GM21528 (cell line): Measurements from ENCODE around the gene PRM2.
A peak's percentile ranks its signal among the peaks of the same experiment; 100 is the strongest.

Source experiments
- ATAC-seq: cut with Tn5 transposase; IDR thresholded peaks from one replicate; pipeline ENCODE4 v1.9.1; 2021; ENCODE audit warnings: mild to moderate bottlenecking, moderate library complexity; ENCODE audit not compliant: unreplicated experiment, low FRiP score

Gene PRM2

GRCh38 chr16:11264155-11264832 is 12.0 kb downstream of the PRM2 start:
- ATAC-seq: no peak

DNA sequence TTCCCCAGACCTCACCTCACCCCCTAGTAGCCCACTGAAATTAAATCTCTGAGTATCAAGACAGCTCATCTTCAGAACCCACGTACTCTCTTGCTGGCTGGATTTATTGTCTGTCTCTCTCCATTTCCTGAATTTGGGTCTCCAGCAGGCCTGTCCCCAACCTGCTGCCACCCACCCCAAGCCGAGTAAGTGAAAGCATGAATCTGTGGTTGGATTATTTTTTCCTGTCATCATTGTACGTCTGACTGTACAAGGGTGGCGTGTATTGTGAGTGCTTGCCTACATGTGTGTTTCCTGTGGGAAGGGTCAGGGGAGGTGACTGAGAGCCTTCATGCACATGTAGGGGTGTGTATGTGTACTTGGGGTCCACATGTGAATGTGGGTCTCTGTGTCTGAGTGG is 12.5 kb downstream of the PRM2 start:
- no peak for ATAC-seq

- no peak for ATAC-seq
These were observed 13.4 kb downstream of the PRM2 start for GRCh38 chr16:11262915-11263314.

DNA sequence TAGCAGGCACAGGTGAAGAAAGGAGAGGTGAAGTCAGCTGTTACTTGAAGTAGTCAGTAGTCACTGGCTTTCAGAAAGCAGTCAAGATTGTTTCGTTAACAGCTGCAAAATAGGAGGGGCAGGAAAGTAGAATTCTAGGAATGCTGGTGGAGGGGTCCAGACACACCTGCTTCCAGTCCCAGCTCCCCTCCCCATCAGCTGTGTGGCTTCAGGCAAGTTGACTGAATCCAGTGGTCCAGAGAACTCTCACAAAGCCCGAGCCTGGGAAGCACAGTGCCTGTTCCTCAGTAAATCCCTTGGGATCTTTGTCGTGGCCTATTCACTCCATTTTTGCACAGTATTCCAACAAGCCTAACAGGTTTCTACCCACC is 15.7 kb downstream of the PRM2 start:
- ATAC-seq: no peak

GRCh38 chr16:11259655-11260595 is 16.4 kb downstream of the PRM2 start:
- no peak for ATAC-seq

DNA sequence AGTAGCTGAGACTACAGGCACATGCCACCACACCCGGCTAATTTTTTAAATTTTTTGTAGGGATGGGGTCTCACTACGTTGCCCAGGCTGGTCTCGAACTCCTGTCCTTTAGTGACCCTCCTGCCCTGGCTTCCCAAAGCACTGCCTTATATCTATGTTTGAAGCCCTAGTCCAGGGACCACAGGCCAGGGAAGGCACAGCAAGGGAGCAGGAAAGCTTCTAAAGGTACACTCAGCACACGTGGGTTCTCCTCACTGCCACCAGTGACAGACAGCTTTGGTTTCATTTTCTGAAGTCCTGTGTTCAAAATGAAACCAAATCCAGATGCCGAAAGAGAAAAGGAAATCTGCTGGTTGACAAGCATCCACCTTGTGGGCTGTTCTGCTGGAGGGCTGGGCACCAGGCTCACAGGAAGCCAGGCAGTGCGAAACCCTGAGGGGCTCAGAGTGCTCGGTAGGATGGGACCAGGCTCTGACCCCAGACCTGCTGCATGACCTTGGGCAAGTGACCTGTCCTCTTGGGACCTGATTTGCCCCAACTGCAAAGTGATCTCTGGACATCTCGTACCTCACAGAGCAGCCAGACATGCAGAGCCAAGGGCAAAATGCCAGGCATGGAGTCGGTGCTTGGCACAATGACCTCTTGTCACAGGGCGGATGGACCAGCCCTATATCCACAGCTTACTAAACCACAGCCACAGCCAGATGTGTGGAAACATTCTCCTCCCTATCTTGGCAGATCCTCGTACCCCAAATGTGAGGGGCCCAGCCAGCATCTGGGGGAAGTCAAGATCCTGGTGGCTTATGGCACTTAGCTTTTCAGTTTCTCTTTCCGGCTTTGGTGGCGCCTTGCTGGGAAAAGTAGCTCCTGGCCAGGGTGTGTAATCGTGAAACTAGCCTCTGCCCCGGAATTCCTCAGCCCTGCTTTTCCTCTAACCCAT is 17.5 kb downstream of the PRM2 start:
- no peak for ATAC-seq

- no peak for ATAC-seq
These were observed 18.9 kb downstream of the PRM2 start for GRCh38 chr16:11257131-11257938.

DNA sequence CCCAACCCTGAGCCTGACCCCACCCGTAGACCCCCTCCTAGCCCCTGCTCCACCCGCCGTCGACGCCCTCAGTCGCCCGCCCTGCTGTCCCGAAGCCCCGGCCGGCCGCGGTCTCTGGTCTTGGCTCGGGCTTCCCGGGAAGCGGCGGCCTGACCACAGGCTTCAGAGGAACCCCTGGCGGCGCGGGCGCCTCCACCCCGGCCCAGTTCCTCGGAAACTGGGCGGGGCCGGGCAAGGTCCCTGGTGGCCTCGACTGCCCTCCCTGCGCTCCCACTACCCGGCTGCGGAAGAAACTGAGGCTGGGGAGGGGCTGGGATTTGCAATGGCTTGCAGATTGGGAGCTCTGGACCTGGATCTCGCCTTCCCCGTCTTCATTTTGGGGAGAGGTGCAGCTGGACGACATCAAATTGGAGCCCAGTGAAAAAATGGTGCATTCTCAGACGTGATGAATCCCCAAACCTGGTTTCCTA is 19.6 kb downstream of the PRM2 start:
- ATAC-seq: no peak

DNA sequence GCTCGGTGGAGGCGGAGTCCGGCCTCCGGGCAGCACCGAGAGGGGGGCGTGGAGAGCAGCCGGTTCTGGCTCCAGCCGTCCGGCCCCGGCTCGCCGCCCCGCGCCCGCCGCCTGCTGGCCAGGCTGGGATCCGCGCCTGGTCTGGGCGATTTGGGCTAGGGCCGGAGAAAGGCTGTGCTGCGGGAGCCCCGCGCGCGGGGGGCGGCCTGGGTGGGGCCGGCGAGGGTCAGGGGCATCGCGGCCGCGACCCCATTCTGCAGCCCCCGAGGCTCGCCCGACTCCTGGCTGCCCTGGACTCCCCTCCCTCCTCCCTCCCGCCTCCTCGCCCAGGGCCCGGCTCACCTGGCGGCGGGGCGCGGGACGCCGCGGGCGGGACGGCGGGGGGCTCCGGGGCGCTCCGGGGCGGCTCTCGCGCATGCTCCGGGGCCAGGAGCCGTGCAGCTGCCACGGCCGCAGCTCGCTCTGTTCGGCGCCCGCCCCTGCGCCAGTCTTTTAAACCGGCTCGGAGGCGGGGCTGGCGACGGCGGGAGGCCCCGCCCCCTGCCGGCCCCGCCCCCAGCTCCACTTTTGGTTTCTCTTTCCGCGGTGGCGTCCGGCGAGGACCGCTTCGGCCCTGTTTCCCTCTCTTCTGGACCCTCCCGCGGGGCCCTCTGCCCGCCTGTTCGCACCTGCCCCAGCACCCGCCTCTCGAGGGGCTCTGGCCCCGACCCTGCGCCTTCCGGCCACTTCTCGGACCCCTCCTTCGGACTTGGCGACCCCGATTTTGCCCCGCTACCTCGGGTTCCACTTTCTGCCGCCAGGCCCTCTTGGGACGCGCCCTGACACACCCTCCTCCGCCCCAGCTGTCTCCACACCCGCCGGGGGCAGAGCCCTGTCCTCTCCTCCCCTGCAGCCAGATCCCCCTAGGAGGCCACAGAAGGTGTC is 20.3 kb downstream of the PRM2 start, which contains the start of gene SOCS1:
Gene SOCS1, minus strand, starts transcription at position 468 of the 924 bp plus-strand sequence. CDS start 726 bp downstream, outside the sequence.
- ATAC-seq: peak; percentile 57

GRCh38 chr16:11254913-11255736 is 21.2 kb downstream of the PRM2 start:
- peak; percentile 25 for ATAC-seq

DNA sequence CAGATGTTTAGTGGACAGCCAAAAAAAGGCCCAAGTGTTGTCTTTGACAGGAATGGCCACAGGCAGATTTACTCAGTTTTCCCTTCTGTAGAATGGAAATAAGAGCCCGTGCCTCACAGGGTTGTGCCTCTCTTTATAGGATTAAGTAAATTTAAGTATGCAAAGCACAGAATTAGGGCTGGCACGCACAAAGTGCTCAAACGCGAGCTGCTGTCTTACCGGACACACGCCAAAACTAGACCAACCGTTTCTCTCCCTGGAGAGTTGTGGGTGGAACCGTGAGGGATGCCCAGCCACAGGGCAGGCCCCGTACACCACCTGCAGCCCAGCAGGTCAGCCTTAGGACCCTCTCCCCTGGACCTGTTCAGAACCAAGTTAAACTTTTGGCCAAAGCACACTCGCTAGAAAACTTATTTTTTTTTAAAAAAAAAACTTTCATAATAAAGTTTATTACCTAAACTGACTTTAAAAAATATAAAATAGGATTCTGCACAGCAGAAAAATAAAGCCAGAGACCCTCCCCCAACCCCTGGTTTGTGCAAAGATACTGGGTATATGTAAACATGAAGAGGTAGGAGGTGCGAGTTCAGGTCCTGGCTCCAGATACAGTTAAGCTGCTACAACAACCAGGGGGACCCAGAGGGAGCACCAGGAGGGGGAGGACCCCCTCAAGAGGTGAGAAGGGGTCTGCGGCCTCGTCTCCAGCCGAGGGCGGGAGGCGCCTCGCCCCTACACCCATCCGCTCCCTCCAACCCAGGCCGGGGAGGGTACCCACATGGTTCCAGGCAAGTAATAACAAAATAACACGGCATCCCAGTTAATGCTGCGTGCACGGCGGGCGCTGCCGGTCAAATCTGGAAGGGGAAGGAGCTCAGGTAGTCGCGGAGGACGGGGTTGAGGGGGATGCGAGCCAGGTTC is 22.0 kb downstream of the PRM2 start:
- ATAC-seq: no peak

GRCh38 chr16:11253009-11253994 is 23.0 kb downstream of the PRM2 start:
- ATAC-seq: no peak

DNA sequence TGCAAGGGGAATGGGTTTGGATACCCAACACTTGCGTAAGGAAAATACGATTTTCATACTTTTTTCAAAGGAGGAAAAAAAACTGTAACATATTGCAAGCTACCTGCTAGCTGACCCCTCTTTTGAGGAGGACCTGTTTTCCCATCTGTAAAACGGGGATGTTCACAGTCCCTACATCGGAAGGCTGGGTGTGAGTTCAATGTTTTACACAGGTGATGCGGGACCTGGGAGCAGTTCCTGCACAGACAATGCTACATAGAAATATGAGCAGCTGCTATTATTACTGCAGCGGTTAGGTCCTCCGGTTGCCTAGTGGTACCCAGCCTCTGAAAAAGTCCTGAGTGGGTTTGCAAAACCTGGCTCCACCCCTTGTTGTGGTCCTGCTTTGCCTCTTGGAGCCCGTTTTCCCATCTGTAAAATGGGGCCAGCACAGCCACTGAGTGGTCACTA is 23.8 kb downstream of the PRM2 start:
- ATAC-seq: no peak

- no peak for ATAC-seq
These were observed 24.5 kb downstream of the PRM2 start for GRCh38 chr16:11251525-11252481.
